ENCODE data around the gene SYNRG. TPM values are rescaled to one million over a fixed set of nuclear protein-coding genes. Genes with fewer than 3 reads are reported as not detected.

The SYNRG gene
- polyA plus RNA-seq, 1 of the 3 experiments (the other 2 are of a cell fraction): 8.9 TPM

GRCh38 chr17:37492167-37492566 is 117.1 kb downstream of the SYNRG start:
- peak overlapping the region; percentile 86 for H3K4me2 ChIP-seq
- peaks cover 53% of the 10 kb centered on the region for H3F3A ChIP-seq (replicated peaks; ENCODE audit: insufficient read depth)
- 75% methylated on average over 4 of the region's 4 CpGs for WGBS (ENCODE audit: low lambda C conversion rate)
- peaks cover 10 to 17% of the 10 kb centered on the region in 2 experiments; a peak in 3 of 4 replicates for H3K4me1 ChIP-seq (ENCODE audit: control insufficient read depth in 1 of 2, insufficient read depth in 2 of 2, low read depth in 1 of 2, low read length in 1 of 2)
- peaks cover 71% of the 10 kb centered on the region for H3K79me2 ChIP-seq (ENCODE audit: insufficient read depth)
- H4K20me1 ChIP-seq (ENCODE audit: insufficient read depth): peaks cover 23% of the 10 kb centered on the region
- no peak for DNase-seq
- H3K27me3 ChIP-seq (ENCODE audit: insufficient read depth): no peaks in the 10 kb centered on the region
- H2AFZ ChIP-seq (ENCODE audit: low read depth): no peak overlapping the region
- ChIA-PET CTCF (interaction anchor here (1.1 kb wide), 1 partner anchor 77 kb away, joined by 3 read pairs; no protein-coding TSS in a partner anchor), POLR2A (no interaction called here)
- peak overlapping the region in 1 of 2 experiments; percentile 91; a peak in 3 of 4 replicates for H3K27ac ChIP-seq (ENCODE audit: low read depth in 2 of 2, low read length in 1 of 2)
- H3K9me3 ChIP-seq: no peaks in the 10 kb centered on the region
- H3K9me2 ChIP-seq: no peaks in the 10 kb centered on the region
- no peaks in the 10 kb centered on the region for H3K36me3 ChIP-seq (replicated peaks in 1 of 2; ENCODE audit: control insufficient read depth in 1 of 2, insufficient read depth in 2 of 2, low read length in 1 of 2)
- no peak for TF ChIP-seq TCF12 (IDR thresholded peaks at IDR 0.05)
- TF ChIP-seq EP300 (IDR thresholded peaks at IDR 0.05; ENCODE audit: borderline replicate concordance in 1 of 2, low read depth in 1 of 2, low read length in 1 of 2): no peak
- TF ChIP-seq NRF1 (IDR thresholded peaks at IDR 0.05; ENCODE audit: low read depth, low read length): no peak
- no peak for TF ChIP-seq CTCF (IDR thresholded peaks at IDR 0.05)
- TF ChIP-seq RAD21 (IDR thresholded peaks at IDR 0.05; ENCODE audit: low read length): no peak
- no peak for TF ChIP-seq POLR2AphosphoS5 (IDR thresholded peaks at IDR 0.05; ENCODE audit: low read depth, low read length)
- TF ChIP-seq TAF1 (IDR thresholded peaks at IDR 0.05; ENCODE audit: borderline replicate concordance, low read depth, low read length): no peak
- TF ChIP-seq USF1 (IDR thresholded peaks at IDR 0.05; ENCODE audit: borderline replicate concordance, low read depth): no peak
- no peak for TF ChIP-seq ZBTB33 (IDR thresholded peaks at IDR 0.05; ENCODE audit: borderline replicate concordance, low read depth)
- no peak for TF ChIP-seq YY1 (IDR thresholded peaks at IDR 0.05; ENCODE audit: low read depth)
- no peak for TF ChIP-seq NFIC (IDR thresholded peaks at IDR 0.05; ENCODE audit: borderline replicate concordance)
- TF ChIP-seq CHD2 (IDR thresholded peaks at IDR 0.05; ENCODE audit: low read length, partially characterized antibody): no peak
- TF ChIP-seq RFX5 (IDR thresholded peaks at IDR 0.05; ENCODE audit: low read length): no peak
- TF ChIP-seq MXI1 (IDR thresholded peaks at IDR 0.05; ENCODE audit: low read depth, low read length): no peak
- TF ChIP-seq SIN3A (IDR thresholded peaks at IDR 0.05; ENCODE audit: borderline replicate concordance, low read depth, low read length): no peak
- no peak for TF ChIP-seq USF2 (IDR thresholded peaks at IDR 0.05; ENCODE audit: borderline replicate concordance, low read depth, low read length)
- TF ChIP-seq MAX (IDR thresholded peaks at IDR 0.05; ENCODE audit: low read depth): no peak
- no peak for TF ChIP-seq FOXM1 (IDR thresholded peaks at IDR 0.05; ENCODE audit: low read depth)
- TF ChIP-seq GATA2 (CRISPR knock-in tag; IDR thresholded peaks at IDR 0.05): no peak
- TF ChIP-seq FOSL2 (IDR thresholded peaks at IDR 0.05; ENCODE audit: borderline replicate concordance, low read depth): no peak
- H3K9ac ChIP-seq: peak overlapping the region; percentile 85
- peak overlapping the region; percentile 76 to 83; a peak in 3 of 4 replicates for H3K4me3 ChIP-seq (ENCODE audit: low read depth in 2 of 2, low read length in 1 of 2)

All from SK-N-SH (cell line).